Lower leg skin (tissue), 4 donors: ENCODE measurements around the gene GALNT14. TPM values are rescaled to one million over a fixed set of nuclear protein-coding genes. Genes with fewer than 3 reads are reported as not detected.

Experiments
- DNase-seq, 2 donors: peaks; one replicate each; pipeline ENCODE4 v3.0.0-alpha.2; 2019; ENCODE audit warnings: low spot score in 2 of 2
- H3K4me3 ChIP-seq: fragments of 200-600 bp; sonication (generic); 2 replicates; pipeline ENCODE4 v1.5.1; 2017; ENCODE audit warnings: mild to moderate bottlenecking, low read depth; ENCODE audit not compliant: poor library complexity, severe bottlenecking
- POLR2A ChIP-seq, 2 donors: fragments of 450-650 bp; IDR thresholded peaks; one replicate each; pipeline ENCODE4 v1.6.1; 2016 to 2017; ENCODE audit warnings: antibody characterized with exemption in 2 of 2, mild to moderate bottlenecking in 1 of 2, moderate library complexity in 1 of 2
- WGBS, 2 donors: methylation state at CpG; one replicate each; pipeline ENCODE4 v1.1.5; 2018; 5-methylcytosine and 5-hydroxymethylcytosine counted together
- intact Hi-C: fragments of 100-400 bp; cut with DNase I; formaldehyde crosslinking; loops from one replicate; pipeline ENCODE4 v1.15.0; 2023; ENCODE audit warnings: low total_unique reads
- total RNA-seq, 4 donors: library from RNA; depleted of rRNA; stranded (reverse); fragments of >200 nt; gene quantifications; one replicate each; pipeline ENCODE4 v1.1.0, GENCODE V29; 2016
- TF ChIP-seq, protein P1 (sequence below), 3 donors: fragments of 450-650 bp; IDR thresholded peaks; one replicate each; pipeline ENCODE4 v1.5.1; 2016; ENCODE audit warnings: antibody characterized with exemption in 3 of 3, mild to moderate bottlenecking in 3 of 3, moderate library complexity in 2 of 3

GALNT14 gene
- total RNA-seq, 4 donors from 2014 or later = 2.5 to 6.2 (median 4.0) TPM

DNA sequence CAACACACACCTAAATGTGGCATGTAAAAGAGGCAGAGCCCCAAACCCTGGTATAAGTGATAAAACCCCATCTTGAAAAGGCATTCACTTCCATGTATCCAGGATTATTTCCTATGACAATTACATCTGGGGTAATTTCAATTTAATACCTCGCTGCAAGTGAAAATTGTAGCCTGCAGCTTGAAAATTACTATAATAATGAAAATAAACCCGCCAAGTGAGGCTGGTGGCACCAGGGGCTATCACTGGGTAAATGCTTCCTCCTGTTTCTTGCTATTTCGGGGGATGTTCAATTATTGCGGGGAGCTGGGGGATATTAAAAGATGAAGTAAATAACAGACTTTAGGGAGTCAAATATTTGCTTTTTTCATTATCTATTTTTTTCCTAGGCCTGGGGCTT, 171.5 kb downstream of the GALNT14 start:
- no peak overlapping the region for H3K4me3 ChIP-seq
- intact Hi-C loops = no loop called here
- 95 to 96% methylated on average over 4 of the region's 4 CpGs for WGBS, 2 donors
- no peak for DNase-seq
- TF ChIP-seq, protein P1, sequence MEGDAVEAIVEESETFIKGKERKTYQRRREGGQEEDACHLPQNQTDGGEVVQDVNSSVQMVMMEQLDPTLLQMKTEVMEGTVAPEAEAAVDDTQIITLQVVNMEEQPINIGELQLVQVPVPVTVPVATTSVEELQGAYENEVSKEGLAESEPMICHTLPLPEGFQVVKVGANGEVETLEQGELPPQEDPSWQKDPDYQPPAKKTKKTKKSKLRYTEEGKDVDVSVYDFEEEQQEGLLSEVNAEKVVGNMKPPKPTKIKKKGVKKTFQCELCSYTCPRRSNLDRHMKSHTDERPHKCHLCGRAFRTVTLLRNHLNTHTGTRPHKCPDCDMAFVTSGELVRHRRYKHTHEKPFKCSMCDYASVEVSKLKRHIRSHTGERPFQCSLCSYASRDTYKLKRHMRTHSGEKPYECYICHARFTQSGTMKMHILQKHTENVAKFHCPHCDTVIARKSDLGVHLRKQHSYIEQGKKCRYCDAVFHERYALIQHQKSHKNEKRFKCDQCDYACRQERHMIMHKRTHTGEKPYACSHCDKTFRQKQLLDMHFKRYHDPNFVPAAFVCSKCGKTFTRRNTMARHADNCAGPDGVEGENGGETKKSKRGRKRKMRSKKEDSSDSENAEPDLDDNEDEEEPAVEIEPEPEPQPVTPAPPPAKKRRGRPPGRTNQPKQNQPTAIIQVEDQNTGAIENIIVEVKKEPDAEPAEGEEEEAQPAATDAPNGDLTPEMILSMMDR (IDR thresholded peaks at IDR 0.05) = no peak
- TF ChIP-seq POLR2A (IDR thresholded peaks at IDR 0.05) = no peak

DNA sequence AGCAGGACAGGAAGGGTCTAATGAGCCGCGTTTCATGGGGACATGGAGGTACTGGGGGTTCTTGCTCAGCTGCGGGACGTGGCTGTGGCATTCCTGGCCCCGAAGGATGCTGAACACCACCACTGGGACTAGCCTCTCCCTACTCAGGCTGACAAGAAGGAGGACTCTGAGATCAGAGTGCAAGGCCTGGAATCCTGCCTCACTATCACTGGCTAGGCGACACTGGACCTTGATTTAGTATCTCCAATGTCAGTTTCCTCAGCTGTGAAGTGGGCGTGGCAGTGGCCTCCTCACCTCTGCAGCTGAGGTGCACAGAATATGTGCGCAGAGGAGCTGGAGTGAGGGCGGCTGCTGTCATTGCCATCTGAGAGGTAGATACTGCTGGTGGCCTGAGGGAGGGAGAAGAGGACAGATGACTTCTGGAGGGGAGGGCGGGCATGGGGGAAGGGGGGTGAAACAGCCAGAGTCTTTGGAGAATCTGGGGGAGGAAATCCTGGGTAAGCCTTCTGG, 173.2 kb downstream of the GALNT14 start:
- DNase-seq = no peak
- no peak for TF ChIP-seq POLR2A (IDR thresholded peaks at IDR 0.05)
- TF ChIP-seq, protein P1 (IDR thresholded peaks at IDR 0.05) = no peak
- H3K4me3 ChIP-seq = no peak overlapping the region
- intact Hi-C loops = no loop called here
- WGBS, 2 donors = 92 to 94% methylated on average over 10 of the region's 10 CpGs

DNA sequence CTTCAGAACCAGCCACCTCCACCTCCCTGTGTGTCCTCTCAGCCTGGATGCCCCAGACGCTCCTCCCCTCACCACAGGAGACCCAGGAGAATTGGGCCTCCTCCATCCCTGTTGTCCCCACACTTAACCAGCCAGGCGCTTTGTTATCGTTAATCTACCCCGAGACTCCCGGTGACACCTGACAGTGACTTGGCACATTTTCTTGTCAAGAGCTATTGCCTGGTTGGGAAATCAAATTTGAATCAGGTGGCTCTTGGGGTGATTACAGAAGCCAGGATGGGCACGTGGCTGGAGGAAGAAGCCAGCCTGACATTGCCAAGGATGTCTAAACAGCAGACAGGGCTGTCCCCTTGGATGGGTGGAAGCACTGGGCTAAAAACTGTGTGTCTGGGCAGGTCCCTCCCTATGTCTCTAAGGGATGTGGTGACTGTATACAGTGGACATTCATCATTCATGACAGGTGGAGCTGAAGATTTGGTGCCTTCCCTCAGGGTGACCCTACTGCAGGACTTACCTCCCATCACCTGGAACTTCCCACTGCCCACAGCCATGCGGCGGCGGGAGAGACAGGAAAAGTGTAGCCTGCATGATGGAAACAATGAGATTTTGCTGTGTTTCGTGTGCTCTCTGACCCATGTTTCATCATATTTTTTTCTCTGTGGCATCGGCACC, 173.8 kb downstream of the GALNT14 start:
- TF ChIP-seq POLR2A (IDR thresholded peaks at IDR 0.05) = no peak
- TF ChIP-seq, protein P1 (IDR thresholded peaks at IDR 0.05) = no peak
- no peak for DNase-seq
- no peak overlapping the region for H3K4me3 ChIP-seq
- intact Hi-C loops = no loop called here
- 90 to 93% methylated on average over 11 of the region's 11 CpGs for WGBS, 2 donors

DNA sequence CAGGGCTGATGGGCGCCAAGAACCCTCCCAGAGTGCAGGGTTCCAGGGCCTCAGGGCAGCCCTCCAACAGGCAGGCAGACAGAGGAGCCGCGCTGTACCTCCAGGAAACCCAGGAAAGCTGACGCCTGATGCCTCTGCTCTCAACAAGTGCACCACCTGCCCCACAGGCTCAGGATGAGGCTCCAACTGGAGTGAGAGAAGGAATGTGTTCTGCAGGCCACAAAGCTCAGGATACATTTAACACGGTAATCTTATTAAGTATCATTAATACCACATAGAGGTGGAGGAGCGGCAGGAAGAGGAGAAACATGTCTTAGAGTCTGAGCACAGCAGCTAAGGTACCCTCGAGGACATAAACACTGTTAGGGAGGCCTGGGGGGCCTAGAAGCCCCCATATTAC, 175.1 kb downstream of the GALNT14 start:
- no peak overlapping the region for H3K4me3 ChIP-seq
- intact Hi-C loops = no loop called here
- DNase-seq = no peak
- TF ChIP-seq, protein P1 (IDR thresholded peaks at IDR 0.05) = no peak
- no peak for TF ChIP-seq POLR2A (IDR thresholded peaks at IDR 0.05)
- WGBS, 2 donors = 56 to 58% methylated on average over 7 of the region's 7 CpGs

DNA sequence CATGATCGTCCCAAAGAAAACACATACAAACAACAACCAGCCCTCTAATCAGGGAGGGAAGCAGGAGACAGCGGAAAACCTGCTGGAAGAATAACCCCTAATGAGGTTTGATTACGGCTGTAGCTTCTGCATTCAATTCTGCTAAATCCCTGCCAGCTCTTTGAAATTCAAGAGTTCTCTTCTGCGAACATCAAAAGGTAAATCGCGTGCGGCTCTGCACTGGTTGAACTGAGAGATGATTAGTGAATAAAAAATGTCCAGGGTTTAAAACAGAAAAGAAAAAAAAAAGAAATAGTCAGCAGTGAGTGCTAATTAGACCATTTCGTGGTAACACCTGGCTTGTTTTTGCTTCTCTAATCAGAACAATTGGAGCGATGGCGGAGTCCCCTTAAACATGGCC, 178.0 kb downstream of the GALNT14 start:
- DNase-seq = no peak
- H3K4me3 ChIP-seq = no peak overlapping the region
- WGBS, 2 donors = 86 to 88% methylated on average over 10 of the region's 10 CpGs
- TF ChIP-seq, protein P1 (IDR thresholded peaks at IDR 0.05) = no peak
- no peak for TF ChIP-seq POLR2A (IDR thresholded peaks at IDR 0.05)
- intact Hi-C loops = no loop called here

DNA sequence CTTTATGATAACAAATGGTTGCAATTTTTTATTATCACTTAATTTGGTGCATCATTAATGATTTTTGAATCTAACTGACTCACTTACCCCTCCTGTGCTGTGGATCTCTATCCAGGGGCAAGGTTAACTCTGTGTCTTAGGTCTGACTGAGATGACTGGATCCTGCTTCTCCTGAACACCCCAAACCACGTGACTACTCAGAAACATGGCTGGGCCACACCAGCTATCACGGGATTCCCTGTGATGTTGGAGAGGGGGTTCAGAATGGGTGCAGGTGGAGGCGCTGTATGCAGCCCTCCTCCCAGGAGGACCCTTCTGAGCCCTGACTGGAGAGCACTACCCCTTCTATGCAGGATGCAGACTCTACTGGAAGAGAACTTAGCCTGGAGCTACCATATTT, 178.6 kb downstream of the GALNT14 start:
- WGBS, 2 donors = 88 to 92% methylated on average over 3 of the region's 3 CpGs
- intact Hi-C loops = no loop called here
- H3K4me3 ChIP-seq = no peak overlapping the region
- DNase-seq = no peak
- TF ChIP-seq POLR2A (IDR thresholded peaks at IDR 0.05) = no peak
- TF ChIP-seq, protein P1 (IDR thresholded peaks at IDR 0.05) = no peak
